Ovary (tissue), 10 donors: Measurements from ENCODE around the gene RAB28. TPM values are rescaled to one million over a fixed set of nuclear protein-coding genes. Genes with fewer than 3 reads are reported as not detected.

Experiments used
- DNase-seq, 5 donors: peaks; one replicate each; pipeline ENCODE4 v3.0.0-alpha.2; 2019 to 2020
- H3K27ac ChIP-seq, 2 donors: fragments of 200-600 bp; one replicate each; pipeline versions ENCODE4 v1.5.1 to v1.8.0; 2019 to 2022
- H3K27me3 ChIP-seq: fragments of 200-600 bp; one replicate; pipeline ENCODE4 v1.8.0; 2022
- H3K36me3 ChIP-seq: fragments of 200-600 bp; sonication (generic); one replicate; pipeline ENCODE4 v1.5.1; 2019
- H3K4me1 ChIP-seq: one replicate; pipeline ENCODE4 v1.8.1; 2013; ENCODE audit warnings: mild to moderate bottlenecking, moderate library complexity; ENCODE audit not compliant: insufficient read depth
- H3K4me3 ChIP-seq: fragments of 200-600 bp; sonication (generic); one replicate; pipeline ENCODE4 v1.5.1; 2017
- H3K9me3 ChIP-seq, 2 donors: fragments of 200-600 bp in 1 of 2; sonication (generic) in 1 of 2; one replicate each; pipeline versions ENCODE4 v1.5.1 to v1.8.1; 2013 to 2019; ENCODE audit warnings: mild to moderate bottlenecking in 1 of 2, moderate library complexity in 1 of 2
- EP300 ChIP-seq: sonication (generic); formaldehyde crosslinking; IDR thresholded peaks from one replicate; pipeline ENCODE4 v1.6.1; 2017; ENCODE audit warnings: antibody characterized with exemption
- POLR2A ChIP-seq: fragments of 450-650 bp; IDR thresholded peaks from one replicate; pipeline ENCODE4 v1.6.1; 2017; ENCODE audit warnings: antibody characterized with exemption, mild to moderate bottlenecking, moderate library complexity
- WGBS, 3 donors: extraction: QIAGEN DNeasy Blood & Tissue Kit in 1 of 3; methylation state at CpG; one replicate each; pipeline versions ENCODE4 v1.1.5 to v1.1.7; 2013 to 2017; 5-methylcytosine and 5-hydroxymethylcytosine counted together
- intact Hi-C, 4 donors: fragments of 100-400 bp; cut with DNase I; formaldehyde crosslinking; loops; one replicate each; pipeline versions ENCODE4 v1.11.0 to v1.15.1; 2022 to 2023
- long read RNA-seq, 3 donors: library from polyadenylated mRNA in 2 of 3; unstranded in 2 of 3; transcript quantifications; one replicate each; pipeline ENCODE4 v2.0.0 and lab custom pipeline, GENCODE V29; 2021 to 2026
- polyA plus RNA-seq, 2 donors: library from polyadenylated mRNA; stranded (reverse); fragments of 200-250 nt in 1 of 2; fragments of 350-450 nt in 1 of 2; fragmentation: Illumina TruSeq in 1 of 2; extraction: RNeasy Lipid Tissue Mini Kit (QIAGEN cat#74804) in 1 of 2; gene quantifications; one replicate each; pipeline ENCODE4 v1.2.3, GENCODE V29; 2013 to 2014
- total RNA-seq, 7 donors: library from RNA; depleted of rRNA in 2 of 7; stranded (reverse); fragments of >200 nt in 2 of 7; fragmentation: NEBNext Ultra II Directional in 3 of 7; extraction: Animal tissue kit (Norgen Biotek cat#: 25700) in 3 of 7; gene quantifications; one replicate each; pipeline versions ENCODE4 v1.1.0 to v1.2.4, GENCODE V29; 2016 to 2023
- TF ChIP-seq, protein P1 (sequence below), 3 donors: fragments of 450-650 bp in 2 of 3; fragments of 200-600 bp in 1 of 3; IDR thresholded peaks; one replicate each; pipeline versions ENCODE4 v1.5.1 to v1.8.0; 2016 to 2022; ENCODE audit warnings: antibody characterized with exemption in 3 of 3, mild to moderate bottlenecking in 1 of 3
- donor health status: DM: no; HTN: no; CAD: no; lungs with moderate emphysema.
- donor health status: DM: no; HTN: no; CAD: no.
- donor health status: Bipolar disorder and iron deficiency.
- donor health status: DM: yes; HTN: yes; CAD: no.
- donor health status: DM: no; HTN: no; CAD: no.
- donor health status: DM: yes; HTN: yes; CAD: no.

Gene RAB28
- total RNA-seq (10 to 100 TPM; 18.5 to 24.2 (median 20.0) TPM), polyA plus RNA-seq (10 to 100 TPM; 17.4 to 20.2 TPM)
- long read RNA-seq, donor 1, transcript RAB28-202 (7 exons, 1,715 nt), result major isoform, 76 of 103 reads
- long read RNA-seq, donor 1, transcript RAB28-201 (8 exons, 1,810 nt), result minor isoform, 8 of 103 reads
- long read RNA-seq, donor 1, partial matches to known transcripts, result 5 of 103 reads
- long read RNA-seq, donor 1, other reads (novel, unspliced or antisense), result 12 of 103 reads
- long read RNA-seq, donor 2, transcript RAB28-201 (8 exons, 1,810 nt), result major isoform, 19 of 75 reads
- long read RNA-seq, donor 2, transcript RAB28-202 (7 exons, 1,715 nt), result minor isoform, 18 of 75 reads
- long read RNA-seq, donor 2, partial matches to known transcripts, result 37 of 75 reads
- long read RNA-seq, donor 2, other reads (novel, unspliced or antisense), result 0 of 75 reads
- long read RNA-seq, donor 3, transcript RAB28-202 (7 exons, 1,715 nt), result major isoform, 22 of 39 reads
- long read RNA-seq, donor 3, transcript RAB28-201 (8 exons, 1,810 nt), result minor isoform, 6 of 39 reads
- long read RNA-seq, donor 3, partial matches to known transcripts, result 3 of 39 reads
- long read RNA-seq, donor 3, other reads (novel, unspliced or antisense), result 3 of 39 reads

DNA sequence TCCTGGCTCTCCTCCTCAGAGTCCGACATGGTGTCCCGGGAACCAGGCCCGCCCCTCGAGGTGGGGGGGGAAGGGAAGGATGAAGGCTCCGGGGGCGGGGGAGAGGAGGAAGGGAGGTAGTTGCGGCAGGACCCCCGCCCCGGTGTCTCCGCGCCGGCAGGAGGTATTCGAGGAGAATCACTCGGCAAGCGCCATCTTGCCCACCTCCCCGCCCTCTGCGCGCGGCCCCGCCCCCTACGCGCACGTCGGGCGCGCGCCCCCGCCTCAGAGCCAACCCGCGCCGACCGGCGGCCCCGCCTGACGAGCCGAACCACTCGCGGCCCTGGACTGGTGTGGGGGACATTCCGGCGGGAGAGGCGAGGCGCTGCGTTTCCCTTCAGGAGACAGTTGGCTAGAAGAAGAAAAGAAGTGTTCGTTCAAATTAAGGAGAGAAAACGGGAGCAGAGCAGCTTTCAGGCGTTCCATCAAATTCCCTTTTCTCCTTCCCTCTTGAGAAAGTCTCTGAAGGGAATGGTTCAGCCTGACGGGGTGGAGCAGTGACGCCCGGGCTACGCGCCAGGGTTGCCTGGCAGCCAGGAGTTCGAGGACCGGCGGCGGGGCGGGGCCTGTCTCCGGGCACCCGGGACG, at the start of gene RAB28:
Gene RAB28, minus strand, starts transcription at position 219 of the 627 bp plus-strand sequence.
- Histone ChIP-seq H3K27me3 (no peaks in the 10 kb centered on the region), H3K4me1 (no peaks in the 10 kb centered on the region), H3K9me3 (no peaks in the 10 kb centered on the region), H3K36me3 (no peaks in the 10 kb centered on the region), H3K27ac (peak within 1 kb of the TSS; percentile 68 to 97), H3K4me3 (peak within 1 kb of the TSS; percentile 91)
- DNase-seq, result peak; percentile 94 to 97 (median 97)
- 0 to 1% (median 0%) methylated on average over 31 to 59 of the region's 59 CpGs for WGBS, 3 donors
- TF ChIP-seq POLR2A, result peak; percentile 61
- no peak for TF ChIP-seq EP300
- TF ChIP-seq, protein P1, sequence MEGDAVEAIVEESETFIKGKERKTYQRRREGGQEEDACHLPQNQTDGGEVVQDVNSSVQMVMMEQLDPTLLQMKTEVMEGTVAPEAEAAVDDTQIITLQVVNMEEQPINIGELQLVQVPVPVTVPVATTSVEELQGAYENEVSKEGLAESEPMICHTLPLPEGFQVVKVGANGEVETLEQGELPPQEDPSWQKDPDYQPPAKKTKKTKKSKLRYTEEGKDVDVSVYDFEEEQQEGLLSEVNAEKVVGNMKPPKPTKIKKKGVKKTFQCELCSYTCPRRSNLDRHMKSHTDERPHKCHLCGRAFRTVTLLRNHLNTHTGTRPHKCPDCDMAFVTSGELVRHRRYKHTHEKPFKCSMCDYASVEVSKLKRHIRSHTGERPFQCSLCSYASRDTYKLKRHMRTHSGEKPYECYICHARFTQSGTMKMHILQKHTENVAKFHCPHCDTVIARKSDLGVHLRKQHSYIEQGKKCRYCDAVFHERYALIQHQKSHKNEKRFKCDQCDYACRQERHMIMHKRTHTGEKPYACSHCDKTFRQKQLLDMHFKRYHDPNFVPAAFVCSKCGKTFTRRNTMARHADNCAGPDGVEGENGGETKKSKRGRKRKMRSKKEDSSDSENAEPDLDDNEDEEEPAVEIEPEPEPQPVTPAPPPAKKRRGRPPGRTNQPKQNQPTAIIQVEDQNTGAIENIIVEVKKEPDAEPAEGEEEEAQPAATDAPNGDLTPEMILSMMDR (IDR thresholded peaks at IDR 0.05), result peak in 2 of 3 donors; percentile 23 to 32
- intact Hi-C loops, result no loop called here

DNA sequence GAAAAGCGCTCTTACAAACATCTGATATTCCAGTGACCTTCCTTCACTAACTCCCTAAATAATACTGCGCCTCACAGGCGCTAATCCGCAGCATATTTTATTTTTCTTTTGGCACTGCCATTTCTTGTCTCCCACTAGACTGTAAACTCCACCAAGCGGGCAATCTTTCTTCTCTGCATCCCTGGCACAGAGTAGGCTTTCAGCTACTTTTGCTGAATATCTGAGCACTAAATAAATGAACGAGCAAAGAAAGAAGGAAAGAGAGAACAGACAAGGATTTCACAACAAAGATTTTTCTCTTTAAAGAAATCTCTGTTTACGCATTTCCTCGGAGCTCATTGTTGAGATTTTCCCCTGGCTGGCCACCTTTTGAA, 47.5 kb upstream of the RAB28 start:
- Histone ChIP-seq H3K27me3 (peaks cover 4% of the 10 kb centered on the region), H3K36me3 (no peaks in the 10 kb centered on the region), H3K4me3 (no peak overlapping the region), H3K9me3 (no peaks in the 10 kb centered on the region), H3K4me1 (no peaks in the 10 kb centered on the region), H3K27ac (no peak overlapping the region)
- DNase-seq, result no peak
- WGBS, 3 donors, result 22 to 27% (median 25%) methylated on average over 8 of the region's 8 CpGs
- TF ChIP-seq POLR2A (no peak), EP300 (no peak)
- TF ChIP-seq, protein P1 (IDR thresholded peaks at IDR 0.05), result no peak
- intact Hi-C loops, result no loop called here

DNA sequence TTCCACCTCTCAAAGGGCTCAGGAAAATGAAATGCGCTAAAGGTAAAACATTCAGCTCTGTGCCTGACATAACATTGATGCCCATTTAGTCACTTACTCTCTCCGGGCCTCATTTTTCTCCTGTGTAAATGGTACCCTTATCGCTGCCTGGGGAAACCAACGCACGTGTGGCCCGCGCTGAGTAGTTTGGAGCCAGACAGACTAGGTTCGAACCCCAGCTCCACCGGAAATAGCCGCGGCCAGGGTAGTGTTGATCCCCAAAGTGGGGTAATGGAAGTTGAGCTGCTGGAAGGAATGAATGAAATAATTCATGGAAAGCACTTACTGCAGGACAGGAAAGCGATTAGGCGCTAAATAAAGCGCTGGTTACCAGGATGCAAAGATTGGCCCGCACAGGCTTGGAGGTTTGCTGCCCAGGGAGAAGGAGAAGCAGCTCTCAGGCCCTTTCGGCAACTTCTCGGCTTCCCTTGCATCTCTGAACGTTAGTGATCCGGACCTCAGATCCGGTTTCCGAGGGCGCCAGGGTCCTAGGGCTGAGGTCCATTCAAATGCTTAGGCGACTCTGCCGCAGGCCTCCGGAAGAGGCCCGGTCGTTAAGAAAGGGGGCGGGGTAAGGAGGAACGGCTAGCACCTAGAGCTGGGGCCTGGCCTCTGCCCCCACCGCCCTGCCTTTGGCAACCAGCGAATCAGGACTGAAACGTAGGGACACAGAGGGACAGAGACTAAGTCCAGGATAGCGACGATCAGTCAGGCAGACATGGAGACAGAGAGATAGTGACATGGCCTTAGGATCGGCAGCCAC, 46.9 kb upstream of the RAB28 start:
- TF ChIP-seq EP300, result no peak
- TF ChIP-seq POLR2A, result no peak
- TF ChIP-seq, protein P1 (IDR thresholded peaks at IDR 0.05), result no peak
- no peaks in the 10 kb centered on the region for H3K36me3 ChIP-seq
- H3K4me1 ChIP-seq, result no peaks in the 10 kb centered on the region
- H3K27me3 ChIP-seq, result peaks cover under 1% of the 10 kb centered on the region
- H3K4me3 ChIP-seq, result no peak overlapping the region
- DNase-seq, result no peak
- intact Hi-C loops, result no loop called here
- no peak overlapping the region for H3K27ac ChIP-seq
- H3K9me3 ChIP-seq, result no peaks in the 10 kb centered on the region
- 3 to 7% (median 4%) methylated on average over 35 of the region's 35 CpGs for WGBS, 3 donors
